DMS79 treated with DMSO at 0.1 percent for 48 hours (cell line): ENCODE measurements around the gene TRMT61A.
A peak's percentile ranks its signal among the peaks of the same experiment; 100 is the strongest.

Experiments used
- DNase-seq: peaks from one replicate; lab custom pipeline; 2025; lab: John Stamatoyannopoulos, UW

TRMT61A gene

GRCh38 chr14:103568952-103569351, 40.0 kb downstream of the TRMT61A start:
- DNase-seq, result no peak

- no peak for DNase-seq
These were observed 40.4 kb downstream of the TRMT61A start for GRCh38 chr14:103569408-103569807.

- no peak for DNase-seq
These were observed 45.1 kb downstream of the TRMT61A start for GRCh38 chr14:103574104-103574503.

- no peak for DNase-seq
These were observed 45.8 kb downstream of the TRMT61A start for GRCh38 chr14:103574707-103575285.

- DNase-seq, result peak; percentile 85
These were observed 47.5 kb downstream of the TRMT61A start for GRCh38 chr14:103576371-103577024.

- no peak for DNase-seq
These were observed 49.5 kb downstream of the TRMT61A start for GRCh38 chr14:103578401-103579075.

- DNase-seq, result no peak
These were observed 52.2 kb downstream of the TRMT61A start for GRCh38 chr14:103581206-103581605.

- DNase-seq, result no peak
These were observed 53.1 kb downstream of the TRMT61A start for GRCh38 chr14:103581954-103582703.

GRCh38 chr14:103584326-103584915, 55.4 kb downstream of the TRMT61A start:
- DNase-seq, result no peak
